ENCODE data around the gene INPP5D. TPM values are rescaled to one million over a fixed set of nuclear protein-coding genes. Genes with fewer than 3 reads are reported as not detected.

Gene INPP5D
- total RNA-seq, 4 donors from 2014 or later, result 6.5 to 18.7 (median 11.5) TPM

DNA sequence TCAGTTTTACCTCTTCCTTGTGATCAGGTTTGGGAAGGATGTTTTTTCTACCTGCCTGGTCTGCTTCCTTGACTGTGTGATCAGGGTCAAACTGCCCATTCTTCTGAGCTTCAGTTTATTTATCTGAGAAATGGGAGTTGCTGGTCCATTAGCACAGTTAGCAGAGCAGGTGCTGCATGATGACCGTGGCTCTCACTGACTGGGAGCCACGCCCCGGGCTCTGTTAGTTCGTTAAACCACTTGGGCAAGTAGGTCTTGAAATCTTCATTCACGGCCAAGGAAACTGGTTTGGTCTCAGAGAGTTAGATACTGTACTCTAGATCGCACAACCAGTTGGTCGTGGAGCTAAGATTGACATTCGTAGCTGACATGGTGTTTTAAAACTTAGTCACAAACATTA lies 41.7 kb downstream of the INPP5D start:
- no peak overlapping the region for H3K27ac ChIP-seq
- 71% methylated on average over 8 of the region's 8 CpGs for WGBS

DNA sequence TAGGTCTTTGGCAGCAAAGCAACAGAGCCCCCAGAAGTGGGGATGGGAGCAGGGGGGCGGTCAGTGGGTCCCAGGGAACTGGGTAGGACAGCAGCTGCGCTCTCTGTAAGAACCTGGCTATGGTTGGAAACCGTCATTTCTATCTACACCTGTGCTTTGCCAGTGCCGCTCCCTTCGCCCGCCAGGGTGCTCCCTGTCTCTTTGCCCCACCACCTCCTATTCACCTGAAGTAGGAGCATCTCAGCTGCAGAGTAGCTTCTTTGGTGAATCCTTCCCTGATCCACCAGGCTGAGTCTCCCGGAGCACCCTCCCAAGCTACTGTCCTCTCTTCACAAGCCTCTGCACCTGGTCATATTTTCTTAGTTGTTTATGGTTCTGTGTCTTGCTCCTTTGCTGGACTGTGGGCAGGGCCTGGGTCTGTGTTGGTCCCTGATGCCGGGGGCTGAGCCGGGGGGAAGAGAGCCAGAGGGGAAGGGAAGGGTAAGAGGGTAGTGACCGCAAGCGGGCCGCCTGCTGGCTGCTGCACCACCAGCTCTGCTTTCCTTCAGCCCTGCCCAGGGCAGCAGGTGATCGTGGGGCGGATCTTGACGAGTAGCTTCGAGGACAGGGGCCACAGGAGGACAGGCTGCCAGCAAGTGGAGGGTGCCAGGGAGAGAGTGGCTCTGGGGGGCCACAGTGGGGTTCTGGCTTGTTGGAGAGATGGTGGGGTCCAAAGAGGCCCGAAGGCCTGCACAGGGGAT lies 45.2 kb downstream of the INPP5D start:
- Histone ChIP-seq H3K4me1 (peaks cover 12% of the 10 kb centered on the region), H3K27me3 (peaks cover 7% of the 10 kb centered on the region), H3K36me3 (no peaks in the 10 kb centered on the region), H3K4me3 (no peak overlapping the region), H3K27ac (no peak overlapping the region), H3K9me3 (no peaks in the 10 kb centered on the region)
- WGBS, result 92% methylated on average over 15 of the region's 17 CpGs
- TF ChIP-seq EP300 (IDR thresholded peaks at IDR 0.05) (no peak), POLR2A (IDR thresholded peaks at IDR 0.05) (no peak), POLR2AphosphoS5 (IDR thresholded peaks at IDR 0.05) (no peak)
- TF ChIP-seq, protein P1, sequence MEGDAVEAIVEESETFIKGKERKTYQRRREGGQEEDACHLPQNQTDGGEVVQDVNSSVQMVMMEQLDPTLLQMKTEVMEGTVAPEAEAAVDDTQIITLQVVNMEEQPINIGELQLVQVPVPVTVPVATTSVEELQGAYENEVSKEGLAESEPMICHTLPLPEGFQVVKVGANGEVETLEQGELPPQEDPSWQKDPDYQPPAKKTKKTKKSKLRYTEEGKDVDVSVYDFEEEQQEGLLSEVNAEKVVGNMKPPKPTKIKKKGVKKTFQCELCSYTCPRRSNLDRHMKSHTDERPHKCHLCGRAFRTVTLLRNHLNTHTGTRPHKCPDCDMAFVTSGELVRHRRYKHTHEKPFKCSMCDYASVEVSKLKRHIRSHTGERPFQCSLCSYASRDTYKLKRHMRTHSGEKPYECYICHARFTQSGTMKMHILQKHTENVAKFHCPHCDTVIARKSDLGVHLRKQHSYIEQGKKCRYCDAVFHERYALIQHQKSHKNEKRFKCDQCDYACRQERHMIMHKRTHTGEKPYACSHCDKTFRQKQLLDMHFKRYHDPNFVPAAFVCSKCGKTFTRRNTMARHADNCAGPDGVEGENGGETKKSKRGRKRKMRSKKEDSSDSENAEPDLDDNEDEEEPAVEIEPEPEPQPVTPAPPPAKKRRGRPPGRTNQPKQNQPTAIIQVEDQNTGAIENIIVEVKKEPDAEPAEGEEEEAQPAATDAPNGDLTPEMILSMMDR (IDR thresholded peaks at IDR 0.05), result no peak
- DNase-seq (ENCODE audit: low spot score in 2 of 2), result no peak

More for the DNA sequence above, 41.7 kb downstream of the INPP5D start:
- Histone ChIP-seq H3K4me1 (peaks cover 3% of the 10 kb centered on the region), H3K9me3 (no peaks in the 10 kb centered on the region), H3K4me3 (no peak overlapping the region), H3K36me3 (no peaks in the 10 kb centered on the region), H3K27me3 (no peaks in the 10 kb centered on the region)
- TF ChIP-seq POLR2A (IDR thresholded peaks at IDR 0.05) (no peak), POLR2AphosphoS5 (IDR thresholded peaks at IDR 0.05) (no peak), EP300 (IDR thresholded peaks at IDR 0.05) (no peak)
- TF ChIP-seq, protein P1 (IDR thresholded peaks at IDR 0.05), result no peak
- no peak for DNase-seq (ENCODE audit: low spot score in 2 of 2)

GRCh38 chr2:233105930-233106329 lies 45.8 kb downstream of the INPP5D start:
- Histone ChIP-seq H3K27ac (no peak overlapping the region), H3K4me1 (peaks cover 11% of the 10 kb centered on the region), H3K36me3 (no peaks in the 10 kb centered on the region), H3K4me3 (no peak overlapping the region), H3K27me3 (peaks cover 7% of the 10 kb centered on the region), H3K9me3 (no peaks in the 10 kb centered on the region)
- DNase-seq (ENCODE audit: low spot score in 2 of 2), result no peak
- TF ChIP-seq, protein P1 (IDR thresholded peaks at IDR 0.05), result no peak
- TF ChIP-seq POLR2A (IDR thresholded peaks at IDR 0.05) (no peak), POLR2AphosphoS5 (IDR thresholded peaks at IDR 0.05) (no peak), EP300 (IDR thresholded peaks at IDR 0.05) (no peak)
- WGBS, result 83% methylated on average over 4 of the region's 4 CpGs

DNA sequence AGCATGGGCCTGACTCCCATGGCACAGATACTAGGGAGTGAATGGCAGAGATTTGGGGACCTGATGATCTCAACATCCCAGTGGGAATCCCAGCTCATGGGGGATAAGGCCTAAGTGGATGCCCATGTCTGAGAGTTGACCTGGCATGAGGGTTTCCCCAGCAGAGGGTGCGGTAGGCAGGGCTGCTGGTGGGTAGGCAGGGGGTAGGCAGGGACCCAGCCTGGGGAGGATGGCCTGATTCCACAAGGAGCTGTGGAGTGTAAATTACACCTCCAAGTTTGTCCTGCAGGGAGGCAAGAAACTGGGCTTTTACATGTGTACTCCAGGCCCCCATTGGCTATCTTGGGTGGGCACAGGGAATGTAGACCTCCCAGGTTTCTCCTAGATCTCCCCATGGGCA lies 46.9 kb downstream of the INPP5D start:
- Histone ChIP-seq H3K4me3 (no peak overlapping the region), H3K4me1 (peaks cover 8% of the 10 kb centered on the region), H3K27ac (no peak overlapping the region), H3K36me3 (no peaks in the 10 kb centered on the region), H3K27me3 (peaks cover 7% of the 10 kb centered on the region), H3K9me3 (no peaks in the 10 kb centered on the region)
- no peak for TF ChIP-seq POLR2A (IDR thresholded peaks at IDR 0.05)
- TF ChIP-seq, protein P1 (IDR thresholded peaks at IDR 0.05), result no peak
- TF ChIP-seq POLR2AphosphoS5 (IDR thresholded peaks at IDR 0.05), result no peak
- no peak for TF ChIP-seq EP300 (IDR thresholded peaks at IDR 0.05)
- WGBS, result 100% methylated on average over 1 of the region's 1 CpG
- no peak for DNase-seq (ENCODE audit: low spot score in 2 of 2)

DNA sequence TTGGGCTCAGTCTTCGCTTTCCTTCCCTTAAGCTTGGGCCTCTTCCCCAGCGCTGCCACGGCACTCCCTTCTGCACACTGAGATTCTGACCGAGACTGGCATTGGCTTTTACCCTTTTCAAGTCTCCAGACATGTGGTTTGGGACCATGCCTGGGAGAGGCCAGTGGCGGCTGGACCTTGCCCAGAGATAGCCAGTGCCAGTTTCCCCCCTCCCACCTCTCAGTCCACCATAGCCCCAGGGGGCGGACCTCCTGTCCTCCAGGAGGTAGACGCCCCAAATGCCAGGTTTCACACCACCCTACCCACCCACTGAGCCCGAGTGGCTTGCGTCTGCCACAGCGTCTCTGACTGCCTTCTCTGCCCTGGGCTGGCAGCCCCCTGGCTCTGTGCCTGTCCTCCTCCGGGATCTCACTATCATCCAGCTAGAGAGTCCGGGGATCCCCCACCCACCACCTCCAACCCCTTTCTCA lies 47.7 kb downstream of the INPP5D start:
- 64% methylated on average over 8 of the region's 12 CpGs for WGBS
- DNase-seq (ENCODE audit: low spot score in 2 of 2), result no peak

More for the DNA sequence above, 47.7 kb downstream of the INPP5D start:
- H3K4me3 ChIP-seq, result no peak overlapping the region
- no peak overlapping the region for H3K27ac ChIP-seq
- H3K9me3 ChIP-seq, result no peaks in the 10 kb centered on the region
- H3K4me1 ChIP-seq, result peaks cover 8% of the 10 kb centered on the region
- no peaks in the 10 kb centered on the region for H3K36me3 ChIP-seq
- H3K27me3 ChIP-seq, result peaks cover 7% of the 10 kb centered on the region
- TF ChIP-seq POLR2A (IDR thresholded peaks at IDR 0.05) (no peak), EP300 (IDR thresholded peaks at IDR 0.05) (no peak), POLR2AphosphoS5 (IDR thresholded peaks at IDR 0.05) (no peak)
- TF ChIP-seq, protein P1 (IDR thresholded peaks at IDR 0.05), result no peak

All from suprapubic skin (tissue), 4 donors.